PC-3 (cell line): Measurements from ENCODE around the gene SCRG1. TPM values are rescaled to one million over a fixed set of nuclear protein-coding genes. Genes with fewer than 3 reads are reported as not detected.

ENCODE experiments used
- ATAC-seq: fragments of 200-7000 bp; cut with Tn5 transposase; 2 replicates; pipeline ENCODE4 v1.9.1; 2020; ENCODE audit warnings: mild to moderate bottlenecking, moderate library complexity
- BruUV-seq: library from RNA; stranded (reverse); fragments of 400-500 nt; replicated peaks from 2 replicates; lab custom pipeline; 2021; lab: Mats Ljungman, UMichigan
- CTCF ChIA-PET: fragments of 300-600 bp; sonication (Branson Sonifier 250); formaldehyde crosslinking; loops from one replicate; lab custom pipeline; 2022; ENCODE audit warnings: antibody characterized with exemption; lab: Charles Lee
- POLR2A ChIA-PET: fragments of 300-600 bp; sonication (Branson Sonifier 250); formaldehyde crosslinking; loops from one replicate; lab custom pipeline; 2022; ENCODE audit warnings: antibody characterized with exemption; ENCODE audit not compliant: unreplicated experiment; lab: Charles Lee
- DNase-seq: peaks from one replicate; pipeline ENCODE4 v3.0.0-alpha.2; 2015
- H2AFZ ChIP-seq: fragments of 300-600 bp; sonication (generic); 2 replicates; pipeline ENCODE4 v1.6.0; 2016; ENCODE audit warnings: antibody characterized with exemption, low read length
- H3F3A ChIP-seq: fragments of 300-600 bp; sonication (generic); one replicate; pipeline ENCODE4 v1.6.0; 2017; ENCODE audit warnings: antibody characterized with exemption, low read length, control low read depth, mild to moderate bottlenecking; ENCODE audit not compliant: unreplicated experiment
- H3K27ac ChIP-seq: fragments of 300-600 bp; sonication (generic); 2 replicates; pipeline ENCODE4 v1.5.1; 2016; ENCODE audit warnings: mild to moderate bottlenecking, low read length
- H3K27me3 ChIP-seq: fragments of 300-600 bp; sonication (generic); 2 replicates; pipeline ENCODE4 v1.6.1; 2016; ENCODE audit warnings: low read length, mixed read lengths
- H3K36me3 ChIP-seq: fragments of 300-600 bp; sonication (generic); 2 replicates; pipeline ENCODE4 v1.6.1; 2016; ENCODE audit warnings: low read depth, mixed run types, low read length, mixed read lengths
- H3K4me1 ChIP-seq: fragments of 300-600 bp; sonication (generic); 2 replicates; pipeline ENCODE4 v1.5.1; 2016; ENCODE audit warnings: low read length; ENCODE audit not compliant: insufficient read depth
- H3K4me2 ChIP-seq: fragments of 300-600 bp; sonication (generic); 2 replicates; pipeline ENCODE4 v1.6.0; 2016; ENCODE audit warnings: low read length
- H3K4me3 ChIP-seq: fragments of 300-600 bp; sonication (generic); 2 replicates; pipeline ENCODE4 v1.5.1; 2016; ENCODE audit warnings: mild to moderate bottlenecking, low read length, mixed read lengths
- H3K79me2 ChIP-seq: fragments of 300-600 bp; sonication (generic); 2 replicates; pipeline ENCODE4 v1.6.1; 2017; ENCODE audit warnings: low read length, mixed read lengths
- H3K9ac ChIP-seq: fragments of 300-600 bp; sonication (generic); 2 replicates; pipeline ENCODE4 v1.6.0; 2016; ENCODE audit warnings: mild to moderate bottlenecking, low read length
- H3K9me2 ChIP-seq: fragments of 300-600 bp; sonication (generic); replicated peaks from 2 replicates; pipeline ENCODE4 v1.6.1; 2016; ENCODE audit warnings: mixed run types, low read length, mixed read lengths
- H3K9me3 ChIP-seq: fragments of 300-600 bp; sonication (generic); 2 replicates; pipeline ENCODE4 v1.6.1; 2016; ENCODE audit warnings: low read length, mixed read lengths
- H4K20me1 ChIP-seq: fragments of 300-600 bp; sonication (generic); 2 replicates; pipeline ENCODE4 v1.6.1; 2016; ENCODE audit warnings: low read length, mixed read lengths
- EZH2 ChIP-seq: fragments of 300-600 bp; sonication (generic); IDR thresholded peaks from one replicate; pipeline ENCODE4 v1.6.1; 2017; ENCODE audit warnings: antibody characterized with exemption, mild to moderate bottlenecking, low read length; ENCODE audit not compliant: unreplicated experiment
- EZH2phosphoT487 ChIP-seq: fragments of 300-600 bp; sonication (generic); IDR thresholded peaks from 2 replicates; pipeline ENCODE4 v1.6.1; 2018; ENCODE audit warnings: mild to moderate bottlenecking, antibody characterized with exemption, low read length, borderline replicate concordance
- intact Hi-C: fragments of 100-400 bp; cut with micrococcal nuclease; formaldehyde crosslinking; loops from 2 replicates; pipeline ENCODE4 v1.9.0; 2023
- total RNA-seq: library from RNA; depleted of rRNA; stranded (reverse); fragments of >200 nt; gene quantifications from 2 replicates; pipeline ENCODE4 v1.2.3, GENCODE V29; 2014
- TF ChIP-seq, protein P1 (sequence below): fragments of 300-600 bp; sonication (generic); conservative IDR thresholded peaks from 2 replicates; pipeline ENCODE4 v1.5.1; 2017; ENCODE audit warnings: antibody characterized with exemption, low read depth, mild to moderate bottlenecking, low read length

Gene SCRG1
- total RNA-seq, 1 experiment from 2014 or later, result not detected

DNA sequence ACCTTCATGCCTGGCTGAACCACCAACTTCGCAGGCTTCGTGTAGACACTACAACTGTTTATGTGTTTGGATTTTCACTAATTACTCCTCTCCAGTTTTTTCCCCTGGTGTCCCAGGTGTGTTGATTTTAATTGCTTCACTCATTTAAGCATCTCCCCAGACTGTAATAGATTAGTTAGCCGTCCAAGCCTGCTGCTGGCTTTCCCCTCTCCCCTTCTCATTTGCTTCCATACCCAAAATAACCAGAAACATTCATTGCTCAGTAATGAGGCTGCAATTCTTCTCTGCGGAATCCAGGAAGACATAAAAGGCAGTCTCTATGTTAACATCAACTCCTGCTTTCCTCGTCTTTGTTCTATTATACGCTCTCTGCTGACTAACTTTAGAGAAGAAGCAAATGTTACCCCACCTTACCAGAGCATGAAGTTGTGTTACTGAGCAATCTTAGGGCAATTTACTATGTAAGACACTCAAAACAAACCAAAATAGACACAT, 37.9 kb upstream of the SCRG1 start:
- DNase-seq (no peak), ATAC-seq (no peak)
- no peaks in the 10 kb centered on the region for H3K9me2 ChIP-seq
- no peaks in the 10 kb centered on the region for H3K36me3 ChIP-seq
- no TSS peak for BruUV-seq
- H3K4me1 ChIP-seq, result no peaks in the 10 kb centered on the region
- H3K4me2 ChIP-seq, result no peak overlapping the region
- H4K20me1 ChIP-seq, result no peaks in the 10 kb centered on the region
- POLR2A ChIA-PET, result no interaction called here
- intact Hi-C loops, result no loop called here
- H3K9ac ChIP-seq, result no peak overlapping the region
- no peak overlapping the region for H2AFZ ChIP-seq
- H3K4me3 ChIP-seq, result no peak overlapping the region
- TF ChIP-seq, protein P1, sequence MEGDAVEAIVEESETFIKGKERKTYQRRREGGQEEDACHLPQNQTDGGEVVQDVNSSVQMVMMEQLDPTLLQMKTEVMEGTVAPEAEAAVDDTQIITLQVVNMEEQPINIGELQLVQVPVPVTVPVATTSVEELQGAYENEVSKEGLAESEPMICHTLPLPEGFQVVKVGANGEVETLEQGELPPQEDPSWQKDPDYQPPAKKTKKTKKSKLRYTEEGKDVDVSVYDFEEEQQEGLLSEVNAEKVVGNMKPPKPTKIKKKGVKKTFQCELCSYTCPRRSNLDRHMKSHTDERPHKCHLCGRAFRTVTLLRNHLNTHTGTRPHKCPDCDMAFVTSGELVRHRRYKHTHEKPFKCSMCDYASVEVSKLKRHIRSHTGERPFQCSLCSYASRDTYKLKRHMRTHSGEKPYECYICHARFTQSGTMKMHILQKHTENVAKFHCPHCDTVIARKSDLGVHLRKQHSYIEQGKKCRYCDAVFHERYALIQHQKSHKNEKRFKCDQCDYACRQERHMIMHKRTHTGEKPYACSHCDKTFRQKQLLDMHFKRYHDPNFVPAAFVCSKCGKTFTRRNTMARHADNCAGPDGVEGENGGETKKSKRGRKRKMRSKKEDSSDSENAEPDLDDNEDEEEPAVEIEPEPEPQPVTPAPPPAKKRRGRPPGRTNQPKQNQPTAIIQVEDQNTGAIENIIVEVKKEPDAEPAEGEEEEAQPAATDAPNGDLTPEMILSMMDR, result no peak
- no peak for TF ChIP-seq EZH2
- TF ChIP-seq EZH2phosphoT487, result no peak
- H3K79me2 ChIP-seq, result no peaks in the 10 kb centered on the region
- no peaks in the 10 kb centered on the region for H3F3A ChIP-seq
- H3K27ac ChIP-seq, result no peak overlapping the region
- CTCF ChIA-PET, result no interaction called here
- H3K27me3 ChIP-seq, result no peaks in the 10 kb centered on the region
- H3K9me3 ChIP-seq, result no peaks in the 10 kb centered on the region

DNA sequence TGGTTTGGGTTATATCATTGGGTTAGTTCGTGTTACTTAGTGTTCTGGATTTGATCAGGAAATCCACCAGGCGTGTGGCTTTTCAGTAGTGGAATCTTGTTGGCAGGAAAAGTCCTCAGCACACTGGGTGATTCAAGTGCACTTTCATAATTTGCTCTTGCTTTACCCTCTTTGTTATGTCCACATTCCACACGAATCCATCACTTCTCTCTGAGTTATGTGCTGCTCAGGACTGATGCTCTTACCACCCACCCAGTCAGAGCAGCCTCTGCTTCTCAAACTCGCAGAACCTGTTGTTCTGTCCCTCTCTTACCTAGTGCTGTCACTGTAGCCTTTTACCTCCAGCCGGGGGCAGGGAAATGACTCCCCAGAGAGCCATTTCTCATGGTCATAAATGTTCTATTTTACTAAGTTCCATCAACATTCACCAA, 37.2 kb upstream of the SCRG1 start:
- Histone ChIP-seq H3K9ac (no peak overlapping the region), H2AFZ (no peak overlapping the region), H3K27ac (no peak overlapping the region), H3K4me1 (no peaks in the 10 kb centered on the region), H3K4me3 (no peak overlapping the region), H3F3A (no peaks in the 10 kb centered on the region), H3K27me3 (no peaks in the 10 kb centered on the region), H3K79me2 (no peaks in the 10 kb centered on the region), H3K4me2 (no peak overlapping the region), H3K9me3 (no peaks in the 10 kb centered on the region), H3K36me3 (no peaks in the 10 kb centered on the region), H4K20me1 (no peaks in the 10 kb centered on the region), H3K9me2 (no peaks in the 10 kb centered on the region)
- ATAC-seq, result no peak
- no peak for TF ChIP-seq EZH2phosphoT487
- no peak for TF ChIP-seq EZH2
- TF ChIP-seq, protein P1, result no peak
- CTCF ChIA-PET, result no interaction called here
- BruUV-seq, result no TSS peak
- DNase-seq, result no peak
- POLR2A ChIA-PET, result no interaction called here
- intact Hi-C loops, result no loop called here

DNA sequence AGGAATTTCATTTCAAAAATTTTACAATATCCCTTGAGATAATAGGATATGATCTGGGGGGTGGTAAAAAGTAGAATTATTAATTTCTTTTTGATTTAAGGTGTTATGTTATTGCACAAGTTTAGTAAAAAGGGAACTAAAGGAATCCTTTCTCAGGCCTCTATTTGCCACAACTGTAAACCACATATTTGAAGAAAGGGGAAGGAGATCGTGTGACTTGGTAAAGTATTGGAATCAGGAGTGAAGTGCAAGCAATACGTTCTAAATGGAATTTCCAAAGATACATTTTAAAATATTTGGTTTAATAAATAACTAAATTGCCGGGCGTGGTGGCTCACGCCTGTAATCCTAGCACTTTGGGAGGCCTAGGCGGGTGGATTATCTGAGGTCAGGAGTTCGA, 35.3 kb upstream of the SCRG1 start:
- H3K79me2 ChIP-seq, result no peaks in the 10 kb centered on the region
- CTCF ChIA-PET, result no interaction called here
- H3K27me3 ChIP-seq, result no peaks in the 10 kb centered on the region
- H2AFZ ChIP-seq, result no peak overlapping the region
- DNase-seq (no peak), ATAC-seq (no peak)
- H3K4me2 ChIP-seq, result no peak overlapping the region
- no peaks in the 10 kb centered on the region for H3F3A ChIP-seq
- H3K4me1 ChIP-seq, result no peaks in the 10 kb centered on the region
- no peak overlapping the region for H3K9ac ChIP-seq
- H3K9me3 ChIP-seq, result no peaks in the 10 kb centered on the region
- TF ChIP-seq, protein P1, result no peak
- TF ChIP-seq EZH2phosphoT487 (no peak), EZH2 (no peak)
- no peaks in the 10 kb centered on the region for H3K36me3 ChIP-seq
- BruUV-seq, result no TSS peak
- H3K4me3 ChIP-seq, result no peak overlapping the region
- H4K20me1 ChIP-seq, result no peaks in the 10 kb centered on the region
- intact Hi-C loops, result no loop called here
- H3K9me2 ChIP-seq, result no peaks in the 10 kb centered on the region
- POLR2A ChIA-PET, result no interaction called here
- H3K27ac ChIP-seq, result no peak overlapping the region
